Activated CD4-positive, alpha-beta T cell treated with anti-CD3 and anti-CD28 coated beads for 48 hours (primary cell): ENCODE data around the gene PLA2G2C.

Experiments used
- DNase-seq: peaks from one replicate; pipeline ENCODE4 v3.0.0-alpha.2; 2020

Gene PLA2G2C

GRCh38 chr1:20183035-20183434 lies 3.3 kb downstream of the PLA2G2C start:
- no peak for DNase-seq

GRCh38 chr1:20182415-20182814 lies 3.9 kb downstream of the PLA2G2C start:
- DNase-seq: no peak

- DNase-seq: no peak
Measured at GRCh38 chr1:20180844-20181207, 5.5 kb downstream of the PLA2G2C start.

GRCh38 chr1:20180129-20180843 lies 6.0 kb downstream of the PLA2G2C start:
- DNase-seq: no peak

- no peak for DNase-seq
Measured at GRCh38 chr1:20179371-20180128, 6.8 kb downstream of the PLA2G2C start.

- no peak for DNase-seq
Measured at GRCh38 chr1:20178634-20179370, 7.5 kb downstream of the PLA2G2C start.

GRCh38 chr1:20174937-20175666 lies 11.2 kb downstream of the PLA2G2C start:
- no peak for DNase-seq

- DNase-seq: no peak
Measured at GRCh38 chr1:20172033-20172590, 14.2 kb downstream of the PLA2G2C start.

GRCh38 chr1:20169932-20170331 lies 16.4 kb downstream of the PLA2G2C start:
- DNase-seq: no peak

GRCh38 chr1:20168564-20169491 lies 17.5 kb downstream of the PLA2G2C start:
- DNase-seq: no peak

- DNase-seq: no peak
Measured at GRCh38 chr1:20167126-20167525, 19.2 kb downstream of the PLA2G2C start.

- no peak for DNase-seq
Measured at GRCh38 chr1:20166051-20166450, 20.3 kb downstream of the PLA2G2C start.

- DNase-seq: peak; percentile 32
Measured at GRCh38 chr1:20165522-20165951, 20.8 kb downstream of the PLA2G2C start.

- no peak for DNase-seq
Measured at GRCh38 chr1:20164694-20165202, 21.6 kb downstream of the PLA2G2C start.

GRCh38 chr1:20160034-20160433 lies 26.3 kb downstream of the PLA2G2C start:
- DNase-seq: no peak

GRCh38 chr1:20158358-20159070 lies 27.8 kb downstream of the PLA2G2C start:
- peak; percentile 32 for DNase-seq

GRCh38 chr1:20154301-20154831 lies 32.0 kb downstream of the PLA2G2C start:
- DNase-seq: no peak

GRCh38 chr1:20153000-20153418 lies 33.3 kb downstream of the PLA2G2C start:
- no peak for DNase-seq

- no peak for DNase-seq
Measured at GRCh38 chr1:20152599-20152930, 33.8 kb downstream of the PLA2G2C start.

- DNase-seq: peak; percentile 85
Measured at GRCh38 chr1:20151906-20152598, 34.3 kb downstream of the PLA2G2C start.
